ENCODE data around the gene OTOGL. TPM values are rescaled to one million over a fixed set of nuclear protein-coding genes. Genes with fewer than 3 reads are reported as not detected.

OTOGL gene
- total RNA-seq, 1 experiment from 2014 or later: 0.44 TPM

- Histone ChIP-seq H3K27me3 (ENCODE audit: low read length) (no peaks in the 10 kb centered on the region), H2AFZ (ENCODE audit: low read length) (no peak overlapping the region), H3K27ac (ENCODE audit: low read length) (no peak overlapping the region), H3K4me1 (ENCODE audit: insufficient read depth, low read length) (peaks cover 18% of the 10 kb centered on the region), H3K4me2 (ENCODE audit: low read length) (no peak overlapping the region), H3K9ac (ENCODE audit: low read length) (no peak overlapping the region), H3K9me3 (ENCODE audit: low read length) (no peaks in the 10 kb centered on the region), H3K79me2 (ENCODE audit: low read length) (no peaks in the 10 kb centered on the region), H3K9me2 (replicated peaks; ENCODE audit: low read length) (no peaks in the 10 kb centered on the region), H3K4me3 (ENCODE audit: low read length) (no peak overlapping the region), H3F3A (ENCODE audit: low read length, unreplicated experiment) (no peaks in the 10 kb centered on the region), H3K36me3 (ENCODE audit: low read depth, low read length) (no peaks in the 10 kb centered on the region), H4K20me1 (ENCODE audit: low read length) (no peaks in the 10 kb centered on the region)
- no TSS peak for BruUV-seq (replicated peaks)
- no peak for TF ChIP-seq EZH2phosphoT487 (IDR thresholded peaks at IDR 0.05; ENCODE audit: borderline replicate concordance, low read length)
- TF ChIP-seq, protein P1, sequence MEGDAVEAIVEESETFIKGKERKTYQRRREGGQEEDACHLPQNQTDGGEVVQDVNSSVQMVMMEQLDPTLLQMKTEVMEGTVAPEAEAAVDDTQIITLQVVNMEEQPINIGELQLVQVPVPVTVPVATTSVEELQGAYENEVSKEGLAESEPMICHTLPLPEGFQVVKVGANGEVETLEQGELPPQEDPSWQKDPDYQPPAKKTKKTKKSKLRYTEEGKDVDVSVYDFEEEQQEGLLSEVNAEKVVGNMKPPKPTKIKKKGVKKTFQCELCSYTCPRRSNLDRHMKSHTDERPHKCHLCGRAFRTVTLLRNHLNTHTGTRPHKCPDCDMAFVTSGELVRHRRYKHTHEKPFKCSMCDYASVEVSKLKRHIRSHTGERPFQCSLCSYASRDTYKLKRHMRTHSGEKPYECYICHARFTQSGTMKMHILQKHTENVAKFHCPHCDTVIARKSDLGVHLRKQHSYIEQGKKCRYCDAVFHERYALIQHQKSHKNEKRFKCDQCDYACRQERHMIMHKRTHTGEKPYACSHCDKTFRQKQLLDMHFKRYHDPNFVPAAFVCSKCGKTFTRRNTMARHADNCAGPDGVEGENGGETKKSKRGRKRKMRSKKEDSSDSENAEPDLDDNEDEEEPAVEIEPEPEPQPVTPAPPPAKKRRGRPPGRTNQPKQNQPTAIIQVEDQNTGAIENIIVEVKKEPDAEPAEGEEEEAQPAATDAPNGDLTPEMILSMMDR (conservative IDR thresholded peaks at IDR 0.05; ENCODE audit: low read depth, low read length): no peak
- no peak for TF ChIP-seq EZH2 (IDR thresholded peaks at IDR 0.05; ENCODE audit: low read length, unreplicated experiment)
- ChIA-PET CTCF (interaction anchor here (0.6 kb wide), 1 partner anchor 498 kb away, joined by 3 read pairs; the partner anchor contains the start of gene PAWR), POLR2A (ENCODE audit: unreplicated experiment) (no interaction called here)
- DNase-seq (no peak), ATAC-seq (no peak)
- intact Hi-C loops (cut with micrococcal nuclease): loop anchor here (5.0 to 10.0 kb wide), 6 partner anchors 141 to 641 kb away; partner anchors contain the start of gene PAWR
These were observed 89.2 kb downstream of the OTOGL start for GRCh38 chr12:80188576-80188975.

- no peak overlapping the region for H2AFZ ChIP-seq (ENCODE audit: low read length)
- intact Hi-C loops (cut with micrococcal nuclease): loop anchor here (5.0 to 10.0 kb wide), 6 partner anchors 142 to 642 kb away; partner anchors contain the start of gene PAWR
- no peaks in the 10 kb centered on the region for H3K79me2 ChIP-seq (ENCODE audit: low read length)
- no peaks in the 10 kb centered on the region for H3F3A ChIP-seq (ENCODE audit: low read length, unreplicated experiment)
- no peak for DNase-seq
- H3K9ac ChIP-seq (ENCODE audit: low read length): no peak overlapping the region
- TF ChIP-seq EZH2phosphoT487 (IDR thresholded peaks at IDR 0.05; ENCODE audit: borderline replicate concordance, low read length) (no peak), EZH2 (IDR thresholded peaks at IDR 0.05; ENCODE audit: low read length, unreplicated experiment) (no peak)
- TF ChIP-seq, protein P1 (conservative IDR thresholded peaks at IDR 0.05; ENCODE audit: low read depth, low read length): no peak
- no peak overlapping the region for H3K4me2 ChIP-seq (ENCODE audit: low read length)
- no peaks in the 10 kb centered on the region for H3K9me2 ChIP-seq (replicated peaks; ENCODE audit: low read length)
- ATAC-seq: no peak
- H3K36me3 ChIP-seq (ENCODE audit: low read depth, low read length): no peaks in the 10 kb centered on the region
- no peak overlapping the region for H3K4me3 ChIP-seq (ENCODE audit: low read length)
- H3K4me1 ChIP-seq (ENCODE audit: insufficient read depth, low read length): peaks cover 18% of the 10 kb centered on the region
- H4K20me1 ChIP-seq (ENCODE audit: low read length): no peaks in the 10 kb centered on the region
- ChIA-PET CTCF (no interaction called here), POLR2A (ENCODE audit: unreplicated experiment) (no interaction called here)
- no peaks in the 10 kb centered on the region for H3K9me3 ChIP-seq (ENCODE audit: low read length)
- H3K27ac ChIP-seq (ENCODE audit: low read length): no peak overlapping the region
- H3K27me3 ChIP-seq (ENCODE audit: low read length): no peaks in the 10 kb centered on the region
- BruUV-seq (replicated peaks): no TSS peak
These were observed 89.9 kb downstream of the OTOGL start for GRCh38 chr12:80189241-80189640.

- POLR2A ChIA-PET (ENCODE audit: unreplicated experiment): no interaction called here
- TF ChIP-seq, protein P1 (conservative IDR thresholded peaks at IDR 0.05; ENCODE audit: low read depth, low read length): no peak
- TF ChIP-seq EZH2 (IDR thresholded peaks at IDR 0.05; ENCODE audit: low read length, unreplicated experiment) (no peak), EZH2phosphoT487 (IDR thresholded peaks at IDR 0.05; ENCODE audit: borderline replicate concordance, low read length) (no peak)
- BruUV-seq (replicated peaks): no TSS peak
These were observed 90.7 kb downstream of the OTOGL start for GRCh38 chr12:80190001-80190400.

More at GRCh38 chr12:80190001-80190400, 90.7 kb downstream of the OTOGL start:
- Histone ChIP-seq H3K36me3 (ENCODE audit: low read depth, low read length) (no peaks in the 10 kb centered on the region), H3F3A (ENCODE audit: low read length, unreplicated experiment) (no peaks in the 10 kb centered on the region), H3K4me2 (ENCODE audit: low read length) (no peak overlapping the region), H3K27ac (ENCODE audit: low read length) (no peak overlapping the region), H4K20me1 (ENCODE audit: low read length) (no peaks in the 10 kb centered on the region), H3K9me3 (ENCODE audit: low read length) (no peaks in the 10 kb centered on the region), H3K4me1 (ENCODE audit: insufficient read depth, low read length) (peaks cover 18% of the 10 kb centered on the region), H3K4me3 (ENCODE audit: low read length) (no peak overlapping the region), H3K9ac (ENCODE audit: low read length) (no peak overlapping the region), H3K79me2 (ENCODE audit: low read length) (no peaks in the 10 kb centered on the region), H2AFZ (ENCODE audit: low read length) (no peak overlapping the region), H3K27me3 (ENCODE audit: low read length) (no peaks in the 10 kb centered on the region), H3K9me2 (replicated peaks; ENCODE audit: low read length) (no peaks in the 10 kb centered on the region)
- CTCF ChIA-PET: no interaction called here
- intact Hi-C loops (cut with micrococcal nuclease): loop anchor here (10.0 kb wide), 2 partner anchors 225 to 1065 kb away; no protein-coding TSS in a partner anchor
- ATAC-seq: no peak
- no peak for DNase-seq

All from PC-3 (cell line).